Upper lobe of left lung (tissue), 6 donors: Measurements from ENCODE around the gene DYRK1B. TPM values are rescaled to one million over a fixed set of nuclear protein-coding genes. Genes with fewer than 3 reads are reported as not detected.
"Not testable (repeated sequence)": the region's sequence is repeated elsewhere in the genome, so short reads cannot be mapped to it uniquely, and the experiment has no call there.

Experiments used
- ATAC-seq, 2 donors: fragments of 200-7000 bp; cut with Tn5 transposase; one replicate each; pipeline ENCODE4 v1.9.1; 2022; ENCODE audit warnings: mild to moderate bottlenecking in 2 of 2, moderate library complexity in 2 of 2; ENCODE audit not compliant: low FRiP score in 2 of 2
- DNase-seq, 2 donors: peaks; one replicate each; pipeline ENCODE4 v3.0.0-alpha.2; 2019 to 2020
- H3K27ac ChIP-seq, 4 donors: fragments of 200-600 bp; sonication (generic); one replicate each; pipeline ENCODE4 v1.5.1; 2016 to 2019
- H3K27me3 ChIP-seq, 4 donors: fragments of 200-600 bp; sonication (generic); one replicate each; pipeline ENCODE4 v1.5.1; 2017 to 2019
- H3K36me3 ChIP-seq, 4 donors: fragments of 200-600 bp; sonication (generic); one replicate each; pipeline ENCODE4 v1.5.1; 2016 to 2019
- H3K4me1 ChIP-seq, 4 donors: fragments of 200-600 bp; sonication (generic); one replicate each; pipeline ENCODE4 v1.5.1; 2018 to 2019
- H3K4me3 ChIP-seq, 4 donors: fragments of 200-600 bp; sonication (generic); one replicate each; pipeline ENCODE4 v1.5.1; 2017 to 2019; ENCODE audit warnings: mild to moderate bottlenecking in 2 of 4, moderate library complexity in 1 of 4
- H3K9me3 ChIP-seq, 4 donors: fragments of 200-600 bp; sonication (generic); one replicate each; pipeline ENCODE4 v1.5.1; 2018 to 2019
- CTCF ChIP-seq, 6 experiments: fragments of 450-650 bp in 4 of 6; fragments of 200-600 bp in 2 of 6; sonication (generic) in 2 of 6; IDR thresholded peaks; one replicate each; pipeline ENCODE4 v1.5.1; 2016 to 2019; ENCODE audit warnings: antibody characterized with exemption in 6 of 6
- EP300 ChIP-seq, 4 donors: sonication (generic); formaldehyde crosslinking; IDR thresholded peaks; one replicate each; pipeline ENCODE4 v1.5.1; 2017; ENCODE audit warnings: antibody characterized with exemption in 4 of 4, control low read depth in 2 of 4
- POLR2A ChIP-seq, 4 donors: fragments of 450-650 bp; IDR thresholded peaks; one replicate each; pipeline ENCODE4 v1.5.1; 2016 to 2017; ENCODE audit warnings: antibody characterized with exemption in 4 of 4, mild to moderate bottlenecking in 2 of 4
- POLR2AphosphoS5 ChIP-seq, 2 donors: sonication (generic); formaldehyde crosslinking; IDR thresholded peaks; one replicate each; pipeline ENCODE4 v1.5.1; 2017; ENCODE audit warnings: antibody characterized with exemption in 2 of 2
- WGBS, 2 donors: methylation state at CpG; one replicate each; pipeline ENCODE4 v1.1.5; 2017 to 2018; 5-methylcytosine and 5-hydroxymethylcytosine counted together
- total RNA-seq, 6 donors: library from RNA; depleted of rRNA in 4 of 6; stranded (reverse); fragments of >200 nt in 4 of 6; gene quantifications; one replicate each; pipeline versions ENCODE4 v1.1.0 to v1.2.1, GENCODE V29; 2016 to 2021
- donor health status: DM: no; HTN: no; CAD: no; lungs with moderate emphysema.
- donor health status: DM: no; HTN: yes; CAD: no; lungs with severe emphysema.

The DYRK1B gene
- total RNA-seq, 6 donors from 2014 or later, result 14.6 to 33.6 (median 23.2) TPM

- ATAC-seq (no peak), DNase-seq (peak in 1 of 2 donors; percentile 22)
- Histone ChIP-seq H3K4me1 (no peaks in the 10 kb centered on the region), H3K27me3 (no peaks in the 10 kb centered on the region), H3K9me3 (no peaks in the 10 kb centered on the region), H3K4me3 (no peak overlapping the region), H3K27ac (no peak overlapping the region), H3K36me3 (no peaks in the 10 kb centered on the region)
- 89 to 94% methylated on average over 4 of the region's 4 CpGs for WGBS, 2 donors
- no peak for TF ChIP-seq EP300 (IDR thresholded peaks at IDR 0.05)
- no peak for TF ChIP-seq POLR2A (IDR thresholded peaks at IDR 0.05)
- no peak for TF ChIP-seq CTCF (IDR thresholded peaks at IDR 0.05)
- TF ChIP-seq POLR2AphosphoS5 (IDR thresholded peaks at IDR 0.05), result no peak
These were observed 23.5 kb downstream of the DYRK1B start for GRCh38 chr19:39810424-39810823.

GRCh38 chr19:39809368-39809767 is 24.6 kb downstream of the DYRK1B start:
- H3K9me3 ChIP-seq, result no peaks in the 10 kb centered on the region
- H3K36me3 ChIP-seq, result no peaks in the 10 kb centered on the region
- ATAC-seq, result no peak
- H3K27ac ChIP-seq, result no peak overlapping the region
- no peaks in the 10 kb centered on the region for H3K27me3 ChIP-seq
- no peak for TF ChIP-seq POLR2AphosphoS5 (IDR thresholded peaks at IDR 0.05)
- TF ChIP-seq POLR2A (IDR thresholded peaks at IDR 0.05), result no peak
- TF ChIP-seq EP300 (IDR thresholded peaks at IDR 0.05), result no peak
- TF ChIP-seq CTCF (IDR thresholded peaks at IDR 0.05), result no peak
- no peak for DNase-seq
- WGBS, 2 donors, result 92 to 95% methylated on average over 4 of the region's 4 CpGs
- no peaks in the 10 kb centered on the region for H3K4me1 ChIP-seq
- no peak overlapping the region for H3K4me3 ChIP-seq

DNA sequence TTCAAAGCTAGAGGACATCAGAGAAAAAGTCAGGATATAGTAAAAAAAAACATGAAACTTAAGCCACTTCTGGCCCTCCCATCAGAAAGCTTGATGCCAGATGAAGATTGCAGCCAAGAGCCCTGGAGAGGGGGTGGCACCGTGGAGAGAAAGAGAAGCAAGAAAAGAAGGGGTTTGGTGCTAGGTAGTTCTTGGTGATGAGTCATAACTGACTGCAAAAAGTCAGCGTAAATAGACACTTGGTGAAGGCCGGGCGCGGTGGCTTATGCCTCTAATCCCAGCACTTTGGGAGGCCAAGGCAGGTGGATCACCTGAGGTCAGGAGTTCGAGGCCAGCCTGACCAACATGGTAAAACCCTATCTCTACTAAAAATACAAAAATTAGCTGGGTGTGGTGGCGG is 25.3 kb downstream of the DYRK1B start:
- WGBS, 2 donors, result 88% methylated on average over 7 of the region's 7 CpGs
- not testable (repeated sequence) for H3K27me3 ChIP-seq, H3K9me3 ChIP-seq, DNase-seq, H3K4me3 ChIP-seq, H3K27ac ChIP-seq, H3K36me3 ChIP-seq, ATAC-seq, H3K4me1 ChIP-seq

DNA sequence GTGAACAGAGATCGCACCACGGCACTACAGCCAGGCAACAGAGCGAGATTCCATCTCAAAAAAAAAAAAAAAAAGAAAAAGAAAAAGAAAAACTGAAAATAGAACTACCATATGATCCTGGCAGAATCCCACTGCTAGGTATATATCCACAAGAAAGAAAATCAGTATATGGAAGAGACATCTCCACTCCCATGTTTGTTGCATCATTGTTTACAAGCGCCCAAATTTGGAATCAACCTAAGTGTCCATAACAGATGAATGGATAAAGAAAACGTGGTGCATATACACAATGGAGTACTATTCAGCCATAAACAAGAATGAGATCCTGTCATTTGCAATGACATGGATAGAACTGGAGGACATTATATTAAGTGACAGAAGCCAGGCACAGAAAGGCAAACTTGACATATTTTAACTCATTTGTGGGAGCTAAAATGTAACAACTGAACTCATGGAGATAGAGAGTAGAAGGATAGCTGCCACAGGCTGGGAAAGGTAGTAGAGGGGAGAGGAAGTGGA is 26.1 kb downstream of the DYRK1B start:
- H3K4me3 ChIP-seq, result no peak overlapping the region
- no peaks in the 10 kb centered on the region for H3K27me3 ChIP-seq
- no peak overlapping the region for H3K27ac ChIP-seq
- no peaks in the 10 kb centered on the region for H3K9me3 ChIP-seq
- 82 to 84% methylated on average over 5 of the region's 5 CpGs for WGBS, 2 donors
- TF ChIP-seq EP300 (IDR thresholded peaks at IDR 0.05) (no peak), POLR2AphosphoS5 (IDR thresholded peaks at IDR 0.05) (no peak), POLR2A (IDR thresholded peaks at IDR 0.05) (no peak), CTCF (IDR thresholded peaks at IDR 0.05) (no peak)
- H3K4me1 ChIP-seq, result no peaks in the 10 kb centered on the region
- no peaks in the 10 kb centered on the region for H3K36me3 ChIP-seq
- no peak for ATAC-seq
- no peak for DNase-seq

- no peak overlapping the region for H3K27ac ChIP-seq
- H3K27me3 ChIP-seq, result no peaks in the 10 kb centered on the region
- H3K4me1 ChIP-seq, result no peaks in the 10 kb centered on the region
- WGBS, 2 donors, result 34 to 51% methylated on average over 5 of the region's 5 CpGs
- no peak for TF ChIP-seq CTCF (IDR thresholded peaks at IDR 0.05)
- TF ChIP-seq POLR2A (IDR thresholded peaks at IDR 0.05), result no peak
- TF ChIP-seq POLR2AphosphoS5 (IDR thresholded peaks at IDR 0.05), result no peak
- TF ChIP-seq EP300 (IDR thresholded peaks at IDR 0.05), result no peak
- ATAC-seq, result no peak
- no peak overlapping the region for H3K4me3 ChIP-seq
- H3K9me3 ChIP-seq, result no peaks in the 10 kb centered on the region
- H3K36me3 ChIP-seq, result no peaks in the 10 kb centered on the region
- DNase-seq, result no peak
These were observed 28.9 kb downstream of the DYRK1B start for GRCh38 chr19:39805104-39805503.
